Adrenal gland (tissue), 19 donors: Measurements from ENCODE around the gene ATP23. TPM values are rescaled to one million over a fixed set of nuclear protein-coding genes. Genes with fewer than 3 reads are reported as not detected.

Experiments used
- DNase-seq, 7 donors: peaks; one replicate each; pipeline ENCODE4 v3.0.0-alpha.2; 2019 to 2020
- H3K27ac ChIP-seq, 5 donors: fragments of 200-600 bp; sonication (generic) in 4 of 5; 1 replicate in 3 of 5; 2 replicates in 2 of 5; pipeline versions ENCODE4 v1.5.1 to v1.8.0; 2016 to 2020; ENCODE audit warnings: mild to moderate bottlenecking in 1 of 5
- H3K27me3 ChIP-seq: fragments of 200-600 bp; 2 replicates; pipeline ENCODE4 v1.8.0; 2021
- H3K36me3 ChIP-seq, 2 donors: fragments of 200-600 bp; replicated peaks in 1 of 2; 1 replicate in 1 of 2; 2 replicates in 1 of 2; pipeline versions ENCODE4 v1.5.1 to v1.8.0; 2018 to 2022
- H3K4me1 ChIP-seq, 2 donors: fragments of 200-600 bp; replicated peaks in 1 of 2; 1 replicate in 1 of 2; 2 replicates in 1 of 2; pipeline versions ENCODE4 v1.5.1 to v1.8.0; 2018 to 2021
- H3K4me3 ChIP-seq, 4 donors: fragments of 200-600 bp; sonication (generic) in 3 of 4; one replicate each; pipeline ENCODE4 v1.5.1; 2016 to 2018
- H3K9me3 ChIP-seq, 3 donors: fragments of 200-600 bp; sonication (generic) in 1 of 3; replicated peaks in 1 of 3; 1 replicate in 2 of 3; 2 replicates in 1 of 3; pipeline versions ENCODE4 v1.5.1 to v1.8.0; 2016 to 2021
- CTCF ChIP-seq, 6 experiments: fragments of 450-650 bp in 4 of 6; fragments of 200-600 bp in 2 of 6; sonication (generic) in 1 of 6; IDR thresholded peaks; 1 replicate in 5 of 6; 2 replicates in 1 of 6; pipeline versions ENCODE4 v1.5.1 to v1.8.0; 2016 to 2021; ENCODE audit warnings: antibody characterized with exemption in 6 of 6, mild to moderate bottlenecking in 2 of 6, moderate library complexity in 1 of 6
- POLR2A ChIP-seq, 2 donors: fragments of 450-650 bp; IDR thresholded peaks; one replicate each; pipeline ENCODE4 v1.6.1; 2017; ENCODE audit warnings: antibody characterized with exemption in 2 of 2, mild to moderate bottlenecking in 2 of 2, moderate library complexity in 1 of 2
- WGBS, 4 donors: extraction: QIAGEN DNeasy Blood & Tissue Kit in 2 of 4; methylation state at CpG; one replicate each; pipeline versions ENCODE4 v1.1.5 to v1.1.7; 2013 to 2017; 5-methylcytosine and 5-hydroxymethylcytosine counted together
- intact Hi-C, 2 donors: fragments of 100-400 bp; cut with DNase I; formaldehyde crosslinking; loops; one replicate each; pipeline versions ENCODE4 v1.14.1 to v1.15.0; 2022 to 2023
- long read RNA-seq, 10 donors: library from polyadenylated mRNA in 3 of 10; unstranded in 2 of 10; stranded (forward) in 1 of 10; transcript quantifications; one replicate each; pipeline ENCODE4 v2.0.0 and lab custom pipeline, GENCODE V29; 2021 to 2026
- polyA plus RNA-seq, 3 donors: library from polyadenylated mRNA; stranded (reverse); fragments of 200-250 nt in 2 of 3; fragments of 350-450 nt in 1 of 3; fragmentation: Illumina TruSeq in 1 of 3; extraction: RNeasy Lipid Tissue Mini Kit (QIAGEN cat#74804) in 1 of 3; gene quantifications; one replicate each; pipeline ENCODE4 v1.2.3, GENCODE V29; 2013 to 2014
- total RNA-seq, 9 donors: library from RNA; depleted of rRNA in 4 of 9; stranded (reverse); fragments of >200 nt in 4 of 9; fragments of 120-200 nt in 1 of 9; fragmentation: NEBNext Ultra II Directional in 1 of 9; extraction: Animal tissue kit (Norgen Biotek cat#: 25700) in 1 of 9; gene quantifications; one replicate each; pipeline versions ENCODE4 v1.1.0 to v1.2.4, GENCODE V29; 2013 to 2023
- donor health status: healthy with polysubstance abuse.
- donor health status: Bipolar disorder and iron deficiency.
- donor health status: DM: yes; HTN: yes; CAD: no.
- donor health status: DM: no; HTN: no; CAD: no.
- donor health status: DM: no; HTN: no; CAD: no.
- donor health status: DM: yes; HTN: yes; CAD: no.

The ATP23 gene
- total RNA-seq (10 to 100 TPM in 4 of 9 donors, 1 to 10 TPM in 5; 4.2 to 20.0 (median 7.2) TPM), polyA plus RNA-seq (10 to 100 TPM in 1 of 3 donors, 1 to 10 TPM in 2; 6.6 to 12.1 (median 8.4) TPM)
- long read RNA-seq, donor 1, transcript ATP23-201 (6 exons, 1,245 nt): major isoform, 6 of 6 reads
- long read RNA-seq, donor 1, partial matches to known transcripts: 0 of 6 reads
- long read RNA-seq, donor 1, other reads (novel, unspliced or antisense): 0 of 6 reads
- long read RNA-seq, donor 2, partial matches to known transcripts: 0 of 2 reads
- long read RNA-seq, donor 2, other reads (novel, unspliced or antisense): 0 of 2 reads
- long read RNA-seq, donor 3, partial matches to known transcripts: 0 of 3 reads
- long read RNA-seq, donor 3, other reads (novel, unspliced or antisense): 0 of 3 reads
- long read RNA-seq, donor 4, transcript ATP23-201 (6 exons, 1,245 nt): major isoform, 6 of 8 reads
- long read RNA-seq, donor 4, partial matches to known transcripts: 1 of 8 reads
- long read RNA-seq, donor 4, other reads (novel, unspliced or antisense): 1 of 8 reads
- long read RNA-seq, donor 5, transcript ATP23-201 (6 exons, 1,245 nt): major isoform, 13 of 16 reads
- long read RNA-seq, donor 5, partial matches to known transcripts: 0 of 16 reads
- long read RNA-seq, donor 5, other reads (novel, unspliced or antisense): 3 of 16 reads
- long read RNA-seq, donor 6, transcript ATP23-201 (6 exons, 1,245 nt): major isoform, 5 of 7 reads
- long read RNA-seq, donor 6, partial matches to known transcripts: 0 of 7 reads
- long read RNA-seq, donor 6, other reads (novel, unspliced or antisense): 2 of 7 reads
- long read RNA-seq, donor 7, partial matches to known transcripts: 0 of 1 reads
- long read RNA-seq, donor 7, other reads (novel, unspliced or antisense): 0 of 1 reads
- long read RNA-seq, donor 8, transcript ATP23-201 (6 exons, 1,245 nt): major isoform, 5 of 5 reads
- long read RNA-seq, donor 8, partial matches to known transcripts: 0 of 5 reads
- long read RNA-seq, donor 8, other reads (novel, unspliced or antisense): 0 of 5 reads
- long read RNA-seq, donor 9, partial matches to known transcripts: 0 of 1 reads
- long read RNA-seq, donor 9, other reads (novel, unspliced or antisense): 0 of 1 reads
- long read RNA-seq, donor 10, partial matches to known transcripts: 0 of 1 reads
- long read RNA-seq, donor 10, other reads (novel, unspliced or antisense): 0 of 1 reads

- intact Hi-C loops: no loop called here
- WGBS, 4 donors: 0 to 1% (median 0%) methylated on average over 7 to 54 of the region's 55 CpGs
- no peaks in the 10 kb centered on the region for H3K27me3 ChIP-seq
- H3K27ac ChIP-seq: peak within 1 kb of the TSS; percentile 79 to 92 (median 86)
- no peaks in the 10 kb centered on the region for H3K36me3 ChIP-seq
- H3K9me3 ChIP-seq: no peaks in the 10 kb centered on the region
- peak; percentile 91 to 96 (median 94) for DNase-seq
- H3K4me1 ChIP-seq: peaks cover 4 to 16% of the 10 kb centered on the region in 2 donors
- no peak for TF ChIP-seq CTCF (IDR thresholded peaks at IDR 0.05)
- peak; percentile 76 to 96 for TF ChIP-seq POLR2A (IDR thresholded peaks at IDR 0.05)
- peak within 1 kb of the TSS in 3 of 4 donors; percentile 24 to 63 (median 59) for H3K4me3 ChIP-seq
Observed at GRCh38 chr12:57941165-57941894, at the start of gene ATP23. ATP23 (plus strand) TSS chr12:57941567; CDS start chr12:57941702, 135 bp downstream.

GRCh38 chr12:57892232-57892972 is 49.0 kb upstream of the ATP23 start:
- TF ChIP-seq CTCF (IDR thresholded peaks at IDR 0.05): no peak
- TF ChIP-seq POLR2A (IDR thresholded peaks at IDR 0.05): no peak
- WGBS, 4 donors: 68 to 82% (median 73%) methylated on average over 9 of the region's 9 CpGs
- H3K9me3 ChIP-seq: no peaks in the 10 kb centered on the region
- intact Hi-C loops: no loop called here
- H3K27ac ChIP-seq: peak overlapping the region in 3 of 5 donors; percentile 67 to 97 (median 76)
- H3K4me1 ChIP-seq: peaks cover 57 to 96% of the 10 kb centered on the region in 2 donors
- DNase-seq: no peak
- H3K4me3 ChIP-seq: no peak overlapping the region
- no peaks in the 10 kb centered on the region for H3K36me3 ChIP-seq
- no peaks in the 10 kb centered on the region for H3K27me3 ChIP-seq

GRCh38 chr12:57893431-57894353 is 47.7 kb upstream of the ATP23 start:
- no peaks in the 10 kb centered on the region for H3K27me3 ChIP-seq
- H3K4me1 ChIP-seq: peaks cover 60 to 96% of the 10 kb centered on the region in 2 donors
- 20 to 37% (median 27%) methylated on average over 10 to 13 of the region's 13 CpGs for WGBS, 4 donors
- H3K9me3 ChIP-seq: no peaks in the 10 kb centered on the region
- H3K27ac ChIP-seq: peak overlapping the region; percentile 54 to 98 (median 79)
- no peaks in the 10 kb centered on the region for H3K36me3 ChIP-seq
- peak; percentile 77 to 95 (median 87) for DNase-seq
- peak in 1 of 2 donors; percentile 39 for TF ChIP-seq POLR2A (IDR thresholded peaks at IDR 0.05)
- peak in 4 of 6 experiments; percentile 31 to 37 (median 34) for TF ChIP-seq CTCF (IDR thresholded peaks at IDR 0.05)
- no peak overlapping the region for H3K4me3 ChIP-seq
- intact Hi-C loops: no loop called here
